Retinal pigment epithelial cell (primary cell): Measurements from ENCODE around the gene URB1.

Source experiments
- DNase-seq: peaks from one replicate; pipeline ENCODE4 v3.0.0-alpha.2; 2010; ENCODE audit warnings: low read depth
- H3K4me3 ChIP-seq: 2 replicates; pipeline ENCODE4 v1.5.1; 2011; ENCODE audit warnings: mild to moderate bottlenecking, low read length, control low read depth, moderate library complexity
- TF ChIP-seq, protein P1 (sequence below): conservative IDR thresholded peaks from 2 replicates; pipeline ENCODE4 v1.5.1; 2011; ENCODE audit warnings: low read depth, low read length, control low read depth, inconsistent platforms

URB1 gene

DNA sequence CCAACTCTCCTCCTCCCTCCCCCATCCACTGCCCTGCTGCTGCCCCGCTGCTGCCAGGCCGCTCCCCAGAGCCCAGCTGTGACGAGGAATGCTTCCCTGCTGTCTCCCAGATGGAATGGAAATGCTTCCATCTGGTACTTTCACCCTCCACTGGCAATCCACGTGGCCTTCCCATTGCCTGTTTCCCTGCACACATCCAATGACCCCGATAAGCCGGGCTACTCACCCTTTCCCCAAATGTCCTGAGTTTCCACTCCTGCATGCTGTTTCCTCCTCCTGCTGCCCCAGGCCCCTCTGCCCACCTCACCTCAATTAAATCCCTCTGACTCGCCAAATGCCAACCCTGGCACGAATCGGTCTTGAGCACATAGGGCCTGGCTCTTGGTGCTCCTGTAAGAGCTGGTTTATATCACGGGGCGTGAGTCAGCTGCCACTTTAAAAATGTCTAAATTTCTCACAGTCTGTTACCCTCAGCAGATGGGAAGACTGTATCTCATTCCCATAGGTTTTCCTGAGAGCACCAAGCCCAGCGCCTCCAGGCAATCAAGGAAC lies 57.8 kb downstream of the URB1 start:
- TF ChIP-seq, protein P1, sequence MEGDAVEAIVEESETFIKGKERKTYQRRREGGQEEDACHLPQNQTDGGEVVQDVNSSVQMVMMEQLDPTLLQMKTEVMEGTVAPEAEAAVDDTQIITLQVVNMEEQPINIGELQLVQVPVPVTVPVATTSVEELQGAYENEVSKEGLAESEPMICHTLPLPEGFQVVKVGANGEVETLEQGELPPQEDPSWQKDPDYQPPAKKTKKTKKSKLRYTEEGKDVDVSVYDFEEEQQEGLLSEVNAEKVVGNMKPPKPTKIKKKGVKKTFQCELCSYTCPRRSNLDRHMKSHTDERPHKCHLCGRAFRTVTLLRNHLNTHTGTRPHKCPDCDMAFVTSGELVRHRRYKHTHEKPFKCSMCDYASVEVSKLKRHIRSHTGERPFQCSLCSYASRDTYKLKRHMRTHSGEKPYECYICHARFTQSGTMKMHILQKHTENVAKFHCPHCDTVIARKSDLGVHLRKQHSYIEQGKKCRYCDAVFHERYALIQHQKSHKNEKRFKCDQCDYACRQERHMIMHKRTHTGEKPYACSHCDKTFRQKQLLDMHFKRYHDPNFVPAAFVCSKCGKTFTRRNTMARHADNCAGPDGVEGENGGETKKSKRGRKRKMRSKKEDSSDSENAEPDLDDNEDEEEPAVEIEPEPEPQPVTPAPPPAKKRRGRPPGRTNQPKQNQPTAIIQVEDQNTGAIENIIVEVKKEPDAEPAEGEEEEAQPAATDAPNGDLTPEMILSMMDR: no peak
- H3K4me3 ChIP-seq: no peak overlapping the region
- DNase-seq: no peak

DNA sequence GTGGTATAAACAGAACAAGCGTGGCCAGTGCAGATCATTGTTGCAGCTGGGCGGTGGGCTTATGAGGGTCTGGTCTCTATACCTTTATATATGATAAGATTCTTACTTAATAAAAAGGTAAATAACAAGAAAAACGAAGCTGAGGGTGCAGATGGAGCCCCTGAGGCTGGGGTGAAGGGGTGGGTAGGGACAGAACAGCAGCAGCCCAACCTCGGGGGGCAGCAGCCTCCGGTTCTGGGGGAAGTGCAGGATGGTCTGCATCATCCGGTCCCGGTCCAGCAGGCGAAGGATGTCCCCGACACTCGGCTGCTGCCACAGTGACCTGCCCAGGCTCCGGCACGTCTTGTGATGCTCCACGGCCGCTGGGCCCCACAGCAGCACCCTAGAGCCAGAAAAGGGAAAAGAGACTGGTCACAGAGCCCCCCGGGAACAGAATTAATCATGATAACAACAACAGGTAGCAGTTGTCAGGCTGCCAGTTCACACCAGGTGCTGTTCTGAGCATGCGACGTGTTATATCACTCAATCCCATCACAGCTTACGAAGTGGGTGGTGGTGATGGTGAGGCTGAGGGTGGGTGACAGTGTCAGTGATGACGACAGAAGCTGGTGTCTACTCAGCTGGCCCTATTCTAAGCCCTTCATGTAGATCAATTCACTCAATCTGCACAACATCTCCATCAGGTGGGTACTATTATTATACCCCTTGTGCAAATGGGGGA lies 58.7 kb downstream of the URB1 start:
- TF ChIP-seq, protein P1: no peak
- no peak for DNase-seq
- no peak overlapping the region for H3K4me3 ChIP-seq

DNA sequence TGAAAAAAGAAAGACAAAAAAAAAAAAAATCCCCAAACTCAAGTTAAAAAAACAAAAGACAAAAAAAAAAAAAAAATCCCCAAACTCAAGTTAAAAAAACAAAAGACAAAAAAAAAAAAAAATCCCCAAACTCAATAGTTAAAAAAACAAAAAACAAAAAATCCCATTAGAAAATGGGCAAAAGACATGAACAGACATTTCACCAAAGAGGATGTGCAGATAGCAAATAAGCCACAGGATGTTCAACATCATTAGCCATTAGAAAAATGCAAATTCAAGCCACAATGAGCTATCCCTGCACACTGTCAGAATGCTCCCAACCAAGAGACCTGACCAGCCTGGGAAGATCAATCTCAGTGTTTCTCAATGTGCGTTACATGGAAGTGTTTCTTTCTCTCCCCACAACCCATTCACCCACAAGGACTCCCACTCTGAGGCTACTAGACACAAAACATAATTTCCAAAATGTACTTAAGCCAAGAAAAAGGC lies 60.3 kb downstream of the URB1 start:
- no peak for DNase-seq
- TF ChIP-seq, protein P1: no peak
- H3K4me3 ChIP-seq: no peak overlapping the region

DNA sequence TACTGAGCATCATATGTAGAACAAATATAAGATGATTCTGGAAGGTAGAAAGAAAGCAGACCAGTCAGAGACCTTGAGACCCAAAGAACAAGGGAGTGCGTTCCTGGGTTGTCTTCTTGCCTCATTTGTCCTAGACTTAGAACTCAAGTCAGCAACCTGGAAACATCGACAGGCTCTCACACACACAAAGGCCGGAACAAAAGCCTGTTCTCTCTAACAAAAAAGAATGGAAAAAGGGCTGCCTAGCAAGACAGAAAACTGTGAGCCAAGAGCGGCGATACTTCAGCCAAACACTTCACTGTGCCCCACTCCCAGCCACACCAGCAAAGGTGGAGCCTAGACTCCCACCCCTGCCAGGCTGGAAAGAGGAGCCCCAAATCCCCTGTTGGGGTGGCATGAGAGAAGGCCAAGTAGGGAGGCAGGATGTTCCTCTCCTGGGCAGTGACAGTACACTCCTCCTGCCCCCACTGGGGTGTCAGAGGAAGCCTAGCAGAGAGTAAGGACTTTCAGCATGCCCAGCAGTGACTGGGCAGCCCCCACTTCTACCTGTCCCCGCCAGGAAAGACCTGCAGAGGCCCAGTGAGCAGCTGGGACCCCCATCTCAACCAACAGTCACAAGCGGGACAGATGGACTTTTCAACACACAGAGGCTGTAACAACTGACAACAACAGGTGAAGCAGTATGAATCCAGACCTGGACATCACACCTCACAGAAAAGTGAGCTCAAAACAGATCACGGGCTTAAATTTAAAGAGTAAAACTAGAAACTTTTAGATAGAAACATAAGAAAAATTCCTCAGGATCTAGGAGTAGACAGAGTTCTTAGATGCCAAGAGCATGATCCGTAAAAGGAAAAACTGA lies 61.1 kb downstream of the URB1 start:
- H3K4me3 ChIP-seq: no peak overlapping the region
- DNase-seq: no peak
- TF ChIP-seq, protein P1: no peak

DNA sequence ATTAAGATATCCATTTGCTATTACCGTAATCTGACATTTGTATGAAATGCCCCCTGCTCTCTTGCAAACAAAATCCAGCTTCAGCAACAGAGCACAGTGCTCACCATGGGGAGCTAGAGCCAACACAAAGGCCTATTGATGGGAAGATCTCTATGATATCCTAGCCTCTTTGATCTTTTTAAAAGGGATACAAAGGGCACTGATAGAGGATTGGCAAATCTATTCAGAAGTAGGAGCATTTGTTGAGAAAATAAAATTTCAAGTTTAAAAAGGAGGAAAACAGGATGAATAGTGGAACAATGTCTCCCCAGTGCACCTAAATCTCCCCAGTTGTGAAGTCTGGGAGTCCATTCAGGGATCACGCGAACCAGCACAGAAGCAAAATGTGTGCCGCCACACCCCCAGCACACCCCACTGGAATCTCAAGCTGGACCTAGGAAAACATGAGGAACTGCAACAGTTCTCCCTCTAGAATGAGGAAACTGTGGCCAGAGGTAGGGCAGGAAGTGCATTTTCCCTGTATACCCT lies 62.0 kb downstream of the URB1 start:
- no peak for DNase-seq
- TF ChIP-seq, protein P1: no peak
- no peak overlapping the region for H3K4me3 ChIP-seq

DNA sequence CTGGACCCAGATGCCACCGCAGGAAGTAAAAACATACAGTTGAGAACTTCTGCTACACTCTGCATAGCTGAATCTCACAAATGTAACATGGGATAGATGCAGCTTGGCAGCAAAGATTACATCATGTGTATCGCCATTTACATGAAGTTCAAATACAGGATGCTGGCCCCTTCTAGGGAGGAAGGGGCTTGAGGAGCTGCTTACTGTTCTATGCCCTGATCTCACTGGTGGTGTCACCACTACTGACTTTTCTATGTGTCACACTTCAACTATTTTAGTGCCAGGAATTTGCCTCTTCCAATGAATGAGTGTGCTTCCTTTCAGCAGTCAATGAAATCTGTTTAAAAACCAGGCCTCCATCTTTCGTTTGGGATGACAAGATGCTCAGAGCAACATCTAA lies 63.0 kb downstream of the URB1 start:
- no peak overlapping the region for H3K4me3 ChIP-seq
- TF ChIP-seq, protein P1: no peak
- DNase-seq: no peak
